Adrenal gland (tissue), 5 donors: ENCODE data around the gene LRRK2.

ENCODE experiments used
- POLR2A ChIP-seq, 2 donors: fragments of 450-650 bp; IDR thresholded peaks; one replicate each; pipeline ENCODE4 v1.6.1; 2017; ENCODE audit warnings: antibody characterized with exemption in 2 of 2, mild to moderate bottlenecking in 2 of 2, moderate library complexity in 1 of 2
- TF ChIP-seq, protein P1 (sequence below), 6 experiments: fragments of 450-650 bp in 4 of 6; fragments of 200-600 bp in 2 of 6; sonication (generic) in 1 of 6; IDR thresholded peaks; 1 replicate in 5 of 6; 2 replicates in 1 of 6; pipeline versions ENCODE4 v1.5.1 to v1.8.0; 2016 to 2021; ENCODE audit warnings: antibody characterized with exemption in 6 of 6, mild to moderate bottlenecking in 2 of 6, moderate library complexity in 1 of 6
- donor health status: DM: no; HTN: no; CAD: no.

DNA sequence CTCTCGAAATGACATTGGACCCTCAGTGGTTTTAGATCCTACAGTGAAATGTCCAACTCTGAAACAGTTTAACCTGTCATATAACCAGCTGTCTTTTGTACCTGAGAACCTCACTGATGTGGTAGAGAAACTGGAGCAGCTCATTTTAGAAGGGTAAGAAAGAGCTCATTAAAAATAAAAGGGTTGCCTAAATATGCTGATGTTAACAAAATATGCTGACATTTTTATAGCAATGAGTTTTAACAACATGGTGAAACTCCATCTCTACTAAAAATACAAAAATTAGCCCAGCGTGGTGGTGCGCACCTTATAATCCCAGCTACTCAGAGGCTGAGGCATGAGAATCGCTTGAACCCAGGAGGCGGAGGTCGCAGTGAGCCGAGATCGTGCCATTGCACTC lies 73.5 kb downstream of the LRRK2 start:
- TF ChIP-seq, protein P1, sequence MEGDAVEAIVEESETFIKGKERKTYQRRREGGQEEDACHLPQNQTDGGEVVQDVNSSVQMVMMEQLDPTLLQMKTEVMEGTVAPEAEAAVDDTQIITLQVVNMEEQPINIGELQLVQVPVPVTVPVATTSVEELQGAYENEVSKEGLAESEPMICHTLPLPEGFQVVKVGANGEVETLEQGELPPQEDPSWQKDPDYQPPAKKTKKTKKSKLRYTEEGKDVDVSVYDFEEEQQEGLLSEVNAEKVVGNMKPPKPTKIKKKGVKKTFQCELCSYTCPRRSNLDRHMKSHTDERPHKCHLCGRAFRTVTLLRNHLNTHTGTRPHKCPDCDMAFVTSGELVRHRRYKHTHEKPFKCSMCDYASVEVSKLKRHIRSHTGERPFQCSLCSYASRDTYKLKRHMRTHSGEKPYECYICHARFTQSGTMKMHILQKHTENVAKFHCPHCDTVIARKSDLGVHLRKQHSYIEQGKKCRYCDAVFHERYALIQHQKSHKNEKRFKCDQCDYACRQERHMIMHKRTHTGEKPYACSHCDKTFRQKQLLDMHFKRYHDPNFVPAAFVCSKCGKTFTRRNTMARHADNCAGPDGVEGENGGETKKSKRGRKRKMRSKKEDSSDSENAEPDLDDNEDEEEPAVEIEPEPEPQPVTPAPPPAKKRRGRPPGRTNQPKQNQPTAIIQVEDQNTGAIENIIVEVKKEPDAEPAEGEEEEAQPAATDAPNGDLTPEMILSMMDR (IDR thresholded peaks at IDR 0.05) = no peak
- no peak for TF ChIP-seq POLR2A (IDR thresholded peaks at IDR 0.05)
